ENCODE measurements around the gene CACNG1. TPM values are rescaled to one million over a fixed set of nuclear protein-coding genes. Genes with fewer than 3 reads are reported as not detected.
"Not testable (repeated sequence)": the region's sequence is repeated elsewhere in the genome, so short reads cannot be mapped to it uniquely, and the experiment has no call there.

Gene CACNG1
- total and polyA plus RNA-seq, 9 donors = 109 to 242 (median 197) TPM

DNA sequence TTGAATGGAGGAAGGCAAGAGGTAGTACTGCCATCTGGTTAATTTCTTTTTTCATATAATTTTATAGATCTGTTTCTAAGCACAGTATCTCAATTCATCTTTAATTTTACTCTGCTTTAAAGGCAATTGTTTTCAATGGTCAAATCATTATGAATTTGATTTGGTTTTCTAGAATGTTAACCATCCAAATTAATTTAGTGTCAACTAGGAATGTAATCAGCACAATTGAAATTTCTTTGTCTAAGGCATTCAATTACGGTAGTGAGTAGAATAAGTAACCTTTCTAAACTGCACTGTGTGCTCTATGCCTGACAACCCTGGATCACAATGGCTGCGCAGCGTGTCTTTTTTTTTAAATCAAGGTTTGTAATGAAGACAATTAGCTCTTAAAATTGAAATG, 44.3 kb downstream of the CACNG1 start:
- no peaks in the 10 kb centered on the region for H3K27me3 ChIP-seq (ENCODE audit: control insufficient read depth, insufficient read depth, low read length)
- H3K36me3 ChIP-seq (ENCODE audit: control insufficient read depth, insufficient read depth, low read length) = peaks cover 11% of the 10 kb centered on the region
- no peak overlapping the region for H3K4me3 ChIP-seq (ENCODE audit: low read length)
- peaks cover 4% of the 10 kb centered on the region for H3K9me3 ChIP-seq (replicated peaks; ENCODE audit: control insufficient read depth, low read depth, low read length)
- WGBS (ENCODE audit: insufficient coverage) = 88% methylated on average over 1 of the region's 3 CpGs
- H3K4me1 ChIP-seq (ENCODE audit: control insufficient read depth, insufficient read depth, low read length) = no peaks in the 10 kb centered on the region
- DNase-seq = no peak
- H3K27ac ChIP-seq (ENCODE audit: low read length) = no peak overlapping the region

DNA sequence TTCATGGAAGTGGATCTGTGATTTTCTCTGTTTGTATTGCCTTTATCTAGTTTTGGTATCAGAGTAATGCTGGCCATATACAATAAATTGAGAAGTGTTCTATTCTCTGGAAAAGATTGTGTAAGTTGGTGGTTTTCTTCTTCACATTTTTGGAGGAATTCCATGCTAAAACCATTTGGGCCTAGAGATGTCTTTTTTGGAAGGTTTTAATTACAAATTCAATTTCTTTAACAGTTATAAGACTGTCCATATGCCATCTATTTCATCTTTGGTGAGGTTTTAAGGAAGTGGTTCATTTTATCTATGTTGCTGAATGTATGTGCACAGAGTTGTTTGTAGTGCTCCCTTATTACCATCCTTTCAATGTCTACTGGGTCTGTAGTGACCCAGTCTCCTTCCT, 46.0 kb downstream of the CACNG1 start:
- Histone ChIP-seq H3K4me1 (ENCODE audit: control insufficient read depth, insufficient read depth, low read length) (no peaks in the 10 kb centered on the region), H3K36me3 (ENCODE audit: control insufficient read depth, insufficient read depth, low read length) (peaks cover 11% of the 10 kb centered on the region), H3K27ac (ENCODE audit: low read length) (no peak overlapping the region), H3K4me3 (ENCODE audit: low read length) (no peak overlapping the region), H3K9me3 (replicated peaks; ENCODE audit: control insufficient read depth, low read depth, low read length) (peaks cover 4% of the 10 kb centered on the region), H3K27me3 (ENCODE audit: control insufficient read depth, insufficient read depth, low read length) (no peaks in the 10 kb centered on the region)
- DNase-seq = no peak

DNA sequence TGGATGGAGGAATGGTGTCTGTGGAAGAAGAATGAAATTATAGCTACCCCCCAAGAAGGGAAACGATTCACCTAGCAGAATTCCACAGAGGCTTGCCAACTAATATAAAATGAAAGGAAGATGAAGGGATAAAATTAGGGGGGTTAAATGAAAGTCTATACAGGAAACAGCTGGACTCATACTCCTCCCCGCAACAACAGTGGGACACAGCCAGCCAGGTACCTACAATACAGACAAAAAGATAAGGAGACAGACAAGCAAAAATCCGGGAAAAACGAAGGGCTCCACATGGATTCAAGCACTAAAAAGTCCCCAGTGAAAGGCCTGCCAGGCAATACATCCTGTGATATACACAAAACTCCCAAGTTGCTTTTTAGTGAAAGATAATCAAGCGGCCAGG, 47.9 kb downstream of the CACNG1 start:
- WGBS (ENCODE audit: insufficient coverage) = 100% methylated on average over 1 of the region's 5 CpGs
- H3K27ac ChIP-seq (ENCODE audit: low read length) = no peak overlapping the region
- no peaks in the 10 kb centered on the region for H3K27me3 ChIP-seq (ENCODE audit: control insufficient read depth, insufficient read depth, low read length)
- H3K9me3 ChIP-seq (replicated peaks; ENCODE audit: control insufficient read depth, low read depth, low read length) = peaks cover 4% of the 10 kb centered on the region
- peaks cover 4% of the 10 kb centered on the region for H3K36me3 ChIP-seq (ENCODE audit: control insufficient read depth, insufficient read depth, low read length)
- no peak overlapping the region for H3K4me3 ChIP-seq (ENCODE audit: low read length)
- no peaks in the 10 kb centered on the region for H3K4me1 ChIP-seq (ENCODE audit: control insufficient read depth, insufficient read depth, low read length)
- no peak for DNase-seq

DNA sequence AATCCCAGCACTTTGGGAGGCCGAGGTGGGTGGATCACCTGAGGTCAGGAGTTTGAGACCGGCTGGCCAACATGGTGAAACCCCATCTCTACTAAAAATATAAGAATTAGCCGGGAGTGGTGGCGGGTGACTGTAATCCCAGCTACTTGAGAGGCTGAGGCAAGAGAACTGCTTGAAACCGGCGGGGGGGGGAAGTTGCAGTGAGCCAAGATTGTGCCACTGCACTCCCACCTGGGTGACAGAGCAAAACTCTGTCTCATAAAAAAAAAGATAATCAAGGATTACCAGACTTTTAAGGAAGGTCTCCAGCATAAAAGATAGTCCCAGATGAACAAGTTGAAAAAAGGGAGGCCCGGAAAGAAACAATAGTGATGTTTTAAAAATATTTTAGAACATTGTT, 48.4 kb downstream of the CACNG1 start:
- H3K36me3 ChIP-seq (ENCODE audit: control insufficient read depth, insufficient read depth, low read length); H3K27ac ChIP-seq (ENCODE audit: low read length); H3K9me3 ChIP-seq (replicated peaks; ENCODE audit: control insufficient read depth, low read depth, low read length); H3K27me3 ChIP-seq (ENCODE audit: control insufficient read depth, insufficient read depth, low read length); H3K4me1 ChIP-seq (ENCODE audit: control insufficient read depth, insufficient read depth, low read length); H3K4me3 ChIP-seq (ENCODE audit: low read length); DNase-seq: not testable (repeated sequence)
- 100% methylated on average over 1 of the region's 7 CpGs for WGBS (ENCODE audit: insufficient coverage)

DNA sequence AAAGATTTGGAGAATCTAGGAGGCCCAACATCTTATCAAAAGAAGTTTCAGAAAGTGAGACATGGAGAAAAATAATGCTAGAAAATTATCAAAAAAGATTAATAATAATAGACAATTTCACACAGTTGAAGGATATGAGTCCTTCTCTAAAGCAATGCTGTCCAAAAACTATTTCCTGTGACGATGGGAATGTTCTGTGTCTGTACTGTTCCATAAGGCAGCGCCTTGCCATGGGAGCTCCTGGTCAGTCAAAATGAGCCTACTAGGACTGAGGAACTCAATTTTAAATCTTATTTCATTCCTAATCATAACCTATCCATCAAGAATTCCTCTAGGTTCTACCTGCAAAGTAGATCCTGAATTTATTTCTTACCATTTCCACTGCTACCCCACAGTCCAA, 49.0 kb downstream of the CACNG1 start:
- no peak for DNase-seq
- H3K9me3 ChIP-seq (replicated peaks; ENCODE audit: control insufficient read depth, low read depth, low read length) = peaks cover 4% of the 10 kb centered on the region
- no peaks in the 10 kb centered on the region for H3K27me3 ChIP-seq (ENCODE audit: control insufficient read depth, insufficient read depth, low read length)
- H3K27ac ChIP-seq (ENCODE audit: low read length) = no peak overlapping the region
- WGBS (ENCODE audit: insufficient coverage) = 82% methylated on average over 2 of the region's 2 CpGs
- H3K4me1 ChIP-seq (ENCODE audit: control insufficient read depth, insufficient read depth, low read length) = no peaks in the 10 kb centered on the region
- H3K4me3 ChIP-seq (ENCODE audit: low read length) = no peak overlapping the region
- H3K36me3 ChIP-seq (ENCODE audit: control insufficient read depth, insufficient read depth, low read length) = peaks cover 2% of the 10 kb centered on the region

DNA sequence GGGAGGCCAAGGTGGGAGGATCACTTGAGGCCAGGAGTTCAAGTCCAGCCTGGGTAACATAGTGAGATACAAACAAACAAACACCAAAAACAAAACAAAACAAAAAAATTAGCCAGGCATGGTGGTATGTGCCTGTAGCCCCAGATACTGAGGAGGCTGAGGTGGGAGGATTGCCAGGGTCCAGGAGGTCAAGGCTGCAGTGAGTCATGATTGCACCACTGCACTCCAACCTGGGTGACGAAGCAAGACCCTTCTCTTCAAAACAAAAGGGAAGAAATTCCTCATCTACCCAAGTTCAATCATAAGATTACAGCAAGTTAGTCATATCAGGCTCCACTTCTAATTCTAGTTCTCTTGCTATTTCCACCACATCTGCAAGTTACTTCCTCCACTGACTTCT, 50.9 kb downstream of the CACNG1 start:
- not testable (repeated sequence) for H3K4me1 ChIP-seq (ENCODE audit: control insufficient read depth, insufficient read depth, low read length); H3K4me3 ChIP-seq (ENCODE audit: low read length); H3K27ac ChIP-seq (ENCODE audit: low read length); H3K27me3 ChIP-seq (ENCODE audit: control insufficient read depth, insufficient read depth, low read length); DNase-seq; H3K36me3 ChIP-seq (ENCODE audit: control insufficient read depth, insufficient read depth, low read length); H3K9me3 ChIP-seq (replicated peaks; ENCODE audit: control insufficient read depth, low read depth, low read length)
- no CpG with 5 or more reads among the region's 1 CpG for WGBS (ENCODE audit: insufficient coverage)

DNA sequence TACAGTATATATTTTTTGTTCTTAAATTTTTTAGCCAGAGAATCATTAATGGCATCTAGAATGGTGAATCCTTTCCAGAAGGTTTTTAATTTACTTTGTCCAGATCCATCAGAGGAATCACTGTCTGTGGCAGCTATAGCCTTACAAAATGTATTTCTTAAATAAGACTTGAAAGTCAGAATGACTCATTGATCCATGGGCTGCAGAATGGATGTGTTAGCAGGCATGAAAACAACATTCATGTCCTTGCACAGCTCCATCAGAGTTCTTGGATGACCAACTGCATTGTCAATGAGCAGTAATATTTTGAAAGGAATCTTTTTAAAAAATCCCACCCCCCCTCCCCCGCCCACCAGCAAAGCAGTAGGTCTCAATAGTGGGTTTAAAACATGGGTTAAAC, 51.4 kb downstream of the CACNG1 start:
- WGBS (ENCODE audit: insufficient coverage) = no CpG with 5 or more reads among the region's 1 CpG
- Histone ChIP-seq H3K4me1 (ENCODE audit: control insufficient read depth, insufficient read depth, low read length) (no peaks in the 10 kb centered on the region), H3K36me3 (ENCODE audit: control insufficient read depth, insufficient read depth, low read length) (peaks cover 2% of the 10 kb centered on the region), H3K27me3 (ENCODE audit: control insufficient read depth, insufficient read depth, low read length) (no peaks in the 10 kb centered on the region), H3K9me3 (replicated peaks; ENCODE audit: control insufficient read depth, low read depth, low read length) (no peaks in the 10 kb centered on the region), H3K27ac (ENCODE audit: low read length) (no peak overlapping the region), H3K4me3 (ENCODE audit: low read length) (no peak overlapping the region)
- no peak for DNase-seq

DNA sequence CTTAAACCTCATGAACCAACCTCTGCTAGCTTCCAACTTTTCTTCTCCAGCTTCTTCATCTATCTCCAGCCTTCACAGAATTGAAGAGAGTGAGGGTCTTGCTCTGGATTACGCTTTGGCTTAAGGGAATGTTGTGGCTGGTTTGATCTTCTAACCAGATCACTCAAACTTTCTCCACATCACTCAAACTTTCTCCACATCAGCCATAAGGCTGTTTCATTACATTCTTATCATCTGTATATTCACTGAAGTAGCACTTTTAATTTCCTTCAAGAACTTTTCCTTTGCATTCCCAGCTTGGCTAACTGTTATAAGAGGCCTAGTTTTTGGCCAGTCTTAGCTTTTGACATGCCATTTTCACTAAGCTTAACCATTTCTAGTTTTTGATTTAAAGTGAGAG, 52.3 kb downstream of the CACNG1 start:
- no peak overlapping the region for H3K4me3 ChIP-seq (ENCODE audit: low read length)
- DNase-seq = no peak
- H3K9me3 ChIP-seq (replicated peaks; ENCODE audit: control insufficient read depth, low read depth, low read length) = no peaks in the 10 kb centered on the region
- WGBS (ENCODE audit: insufficient coverage) = no CpG with 5 or more reads among the region's 1 CpG
- no peak overlapping the region for H3K27ac ChIP-seq (ENCODE audit: low read length)
- peaks cover 2% of the 10 kb centered on the region for H3K36me3 ChIP-seq (ENCODE audit: control insufficient read depth, insufficient read depth, low read length)
- no peaks in the 10 kb centered on the region for H3K27me3 ChIP-seq (ENCODE audit: control insufficient read depth, insufficient read depth, low read length)
- no peaks in the 10 kb centered on the region for H3K4me1 ChIP-seq (ENCODE audit: control insufficient read depth, insufficient read depth, low read length)

DNA sequence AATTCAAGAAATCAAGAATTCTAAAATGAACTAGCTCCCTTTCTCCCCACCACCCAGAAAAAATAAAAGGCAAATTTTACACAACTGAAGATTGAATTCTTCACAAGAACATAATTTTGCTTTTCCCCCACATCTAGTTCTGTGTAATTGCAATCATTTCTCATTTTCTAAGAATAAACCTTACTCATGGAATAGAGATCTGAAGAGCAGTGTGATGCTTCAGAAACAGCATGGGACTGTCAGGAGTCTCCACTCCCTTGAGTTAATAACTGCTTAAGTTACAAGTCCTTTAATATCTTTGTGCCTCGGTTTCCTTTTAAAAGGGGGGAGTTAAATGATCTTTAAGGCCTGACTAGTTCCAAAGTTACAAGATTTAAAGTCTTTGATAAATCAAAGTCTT, 53.7 kb downstream of the CACNG1 start:
- no peak overlapping the region for H3K4me3 ChIP-seq (ENCODE audit: low read length)
- H3K27me3 ChIP-seq (ENCODE audit: control insufficient read depth, insufficient read depth, low read length) = no peaks in the 10 kb centered on the region
- H3K9me3 ChIP-seq (replicated peaks; ENCODE audit: control insufficient read depth, low read depth, low read length) = no peaks in the 10 kb centered on the region
- no peaks in the 10 kb centered on the region for H3K4me1 ChIP-seq (ENCODE audit: control insufficient read depth, insufficient read depth, low read length)
- no CpG with 5 or more reads among the region's 1 CpG for WGBS (ENCODE audit: insufficient coverage)
- DNase-seq = no peak
- no peak overlapping the region for H3K27ac ChIP-seq (ENCODE audit: low read length)
- peaks cover 2% of the 10 kb centered on the region for H3K36me3 ChIP-seq (ENCODE audit: control insufficient read depth, insufficient read depth, low read length)

DNA sequence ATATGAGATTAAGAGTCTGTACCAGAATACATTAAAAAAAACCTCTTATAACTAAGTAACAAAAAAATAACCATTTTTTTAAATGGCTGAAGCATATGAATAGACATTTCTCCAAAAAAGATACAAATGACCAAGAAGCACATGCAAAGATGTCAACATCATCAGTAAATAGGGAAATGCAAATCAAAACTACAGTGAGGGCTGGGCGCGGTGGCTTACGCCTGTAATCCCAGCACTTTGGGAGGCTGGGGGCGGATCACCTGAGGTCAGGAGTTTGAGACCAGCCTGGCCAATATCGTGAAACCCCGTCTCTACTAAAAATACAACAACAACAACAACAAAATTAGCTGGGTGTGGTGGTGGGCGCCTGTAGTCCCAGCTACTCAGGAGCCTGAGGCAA, 60.3 kb downstream of the CACNG1 start:
- H3K36me3 ChIP-seq (ENCODE audit: control insufficient read depth, insufficient read depth, low read length) = peaks cover 18% of the 10 kb centered on the region
- not testable (repeated sequence) for H3K4me3 ChIP-seq (ENCODE audit: low read length); DNase-seq; H3K4me1 ChIP-seq (ENCODE audit: control insufficient read depth, insufficient read depth, low read length); H3K27me3 ChIP-seq (ENCODE audit: control insufficient read depth, insufficient read depth, low read length); H3K9me3 ChIP-seq (replicated peaks; ENCODE audit: control insufficient read depth, low read depth, low read length); H3K27ac ChIP-seq (ENCODE audit: low read length)
- 100% methylated on average over 1 of the region's 7 CpGs for WGBS (ENCODE audit: insufficient coverage)

DNA sequence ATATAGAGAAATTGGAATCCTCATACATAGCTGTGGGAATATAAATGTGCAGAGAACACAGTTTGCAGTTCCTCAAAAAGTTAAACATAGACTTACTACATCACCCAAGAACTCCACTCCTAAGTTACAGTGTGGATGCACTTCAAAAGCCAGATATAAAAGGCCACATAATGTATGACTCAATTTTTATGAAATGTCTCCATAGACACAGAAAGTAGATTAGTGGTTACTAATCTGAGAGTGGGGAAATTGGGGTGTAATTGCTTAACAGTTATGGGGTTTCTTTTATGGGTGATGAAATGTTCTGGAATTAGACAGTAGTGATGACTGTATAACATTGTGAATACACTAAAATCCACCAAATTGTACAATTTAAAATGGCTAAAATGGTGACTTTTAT, 60.9 kb downstream of the CACNG1 start:
- Histone ChIP-seq H3K4me1 (ENCODE audit: control insufficient read depth, insufficient read depth, low read length) (no peaks in the 10 kb centered on the region), H3K4me3 (ENCODE audit: low read length) (no peak overlapping the region), H3K36me3 (ENCODE audit: control insufficient read depth, insufficient read depth, low read length) (peaks cover 18% of the 10 kb centered on the region), H3K9me3 (replicated peaks; ENCODE audit: control insufficient read depth, low read depth, low read length) (no peaks in the 10 kb centered on the region), H3K27ac (ENCODE audit: low read length) (no peak overlapping the region), H3K27me3 (ENCODE audit: control insufficient read depth, insufficient read depth, low read length) (no peaks in the 10 kb centered on the region)
- no peak for DNase-seq
